Smooth muscle cell (in vitro differentiated cells): ENCODE measurements around the gene IRF9. TPM values are rescaled to one million over a fixed set of nuclear protein-coding genes. Genes with fewer than 3 reads are reported as not detected.

ENCODE experiments used
- DNase-seq: peaks from one replicate; lab custom pipeline; 2025; ENCODE audit not compliant: unreplicated experiment; lab: John Stamatoyannopoulos, UW
- H2AFZ ChIP-seq: fragments of 200-600 bp; sonication (generic); 2 replicates; pipeline ENCODE4 v1.6.0; 2016; ENCODE audit warnings: antibody characterized with exemption, low read depth, mild to moderate bottlenecking
- H3F3A ChIP-seq: fragments of 200-600 bp; sonication (generic); 2 replicates; pipeline ENCODE4 v1.6.0; 2017; ENCODE audit warnings: antibody characterized with exemption, low read depth
- H3K27ac ChIP-seq: fragments of 200-600 bp; sonication (generic); 2 replicates; pipeline ENCODE4 v1.5.1; 2016; ENCODE audit warnings: low read depth, mild to moderate bottlenecking
- H3K27me3 ChIP-seq: fragments of 200-600 bp; sonication (generic); 2 replicates; pipeline ENCODE4 v1.6.1; 2016; ENCODE audit warnings: low read depth, mild to moderate bottlenecking
- H3K36me3 ChIP-seq: fragments of 200-600 bp; sonication (generic); 2 replicates; pipeline ENCODE4 v1.5.1; 2016; ENCODE audit warnings: low read depth
- H3K4me1 ChIP-seq: fragments of 200-600 bp; sonication (generic); 2 replicates; pipeline ENCODE4 v1.5.1; 2016; ENCODE audit warnings: low read depth
- H3K4me2 ChIP-seq: fragments of 200-600 bp; sonication (generic); 2 replicates; pipeline ENCODE4 v1.6.0; 2016; ENCODE audit warnings: mild to moderate bottlenecking
- H3K4me3 ChIP-seq: fragments of 200-600 bp; sonication (generic); 2 replicates; pipeline ENCODE4 v1.5.1; 2016; ENCODE audit warnings: mild to moderate bottlenecking
- H3K79me2 ChIP-seq: fragments of 200-600 bp; sonication (generic); 2 replicates; pipeline ENCODE4 v1.6.0; 2016; ENCODE audit warnings: low read depth, mild to moderate bottlenecking
- H3K9ac ChIP-seq: fragments of 200-600 bp; sonication (generic); 2 replicates; pipeline ENCODE4 v1.6.0; 2016; ENCODE audit warnings: low read depth
- H3K9me3 ChIP-seq: fragments of 200-600 bp; sonication (generic); replicated peaks from 2 replicates; pipeline ENCODE4 v1.5.1; 2016; ENCODE audit warnings: low read depth
- H4K20me1 ChIP-seq: fragments of 200-600 bp; sonication (generic); 2 replicates; pipeline ENCODE4 v1.6.0; 2016; ENCODE audit warnings: low read depth
- CTCF ChIP-seq: fragments of 200-600 bp; sonication (generic); IDR thresholded peaks from 2 replicates; pipeline ENCODE4 v1.5.1; 2017; ENCODE audit warnings: borderline replicate concordance, mild to moderate bottlenecking, antibody characterized with exemption; ENCODE audit not compliant: insufficient read depth, poor library complexity, severe bottlenecking
- whole genome bisulfite sequencing: methylation state at CpG from one replicate; pipeline ENCODE4 v1.1.7; 2016; ENCODE audit warnings: low lambda C conversion rate; 5-methylcytosine and 5-hydroxymethylcytosine counted together
- polyA plus RNA-seq: library from polyadenylated mRNA; unstranded; fragments of >200 nt; fragmentation: Nextera tagmentation; extraction: Ambion mirVana; gene quantifications from 2 replicates; pipeline ENCODE4 v1.2.1, GENCODE V29; 2016
- total RNA-seq: library from RNA; depleted of rRNA; stranded (reverse); fragments of >200 nt; gene quantifications from 2 replicates; pipeline ENCODE4 v1.2.3, GENCODE V29; 2014

Gene IRF9
- total and polyA plus RNA-seq, 2 experiments from 2014 or later: 42.0 to 42.7 TPM

- no peak for DNase-seq
- H3K79me2 ChIP-seq: no peaks in the 10 kb centered on the region
- no peak for TF ChIP-seq CTCF
- H3K27me3 ChIP-seq: no peaks in the 10 kb centered on the region
- H3K4me2 ChIP-seq: no peak overlapping the region
- H3K36me3 ChIP-seq: no peaks in the 10 kb centered on the region
- H2AFZ ChIP-seq: no peak overlapping the region
- no peaks in the 10 kb centered on the region for H3K9me3 ChIP-seq
- H3K27ac ChIP-seq: no peak overlapping the region
- H3K4me1 ChIP-seq: no peaks in the 10 kb centered on the region
- no peak overlapping the region for H3K9ac ChIP-seq
- H3F3A ChIP-seq: no peaks in the 10 kb centered on the region
- H3K4me3 ChIP-seq: no peak overlapping the region
- no peaks in the 10 kb centered on the region for H4K20me1 ChIP-seq
- WGBS: 76% methylated on average over 2 of the region's 2 CpGs
Observed at GRCh38 chr14:24127673-24128072, 33.4 kb upstream of the IRF9 start.

- no peaks in the 10 kb centered on the region for H3K27me3 ChIP-seq
- H3K4me1 ChIP-seq: no peaks in the 10 kb centered on the region
- H3K4me3 ChIP-seq: no peak overlapping the region
- H4K20me1 ChIP-seq: no peaks in the 10 kb centered on the region
- TF ChIP-seq CTCF: no peak
- no peaks in the 10 kb centered on the region for H3F3A ChIP-seq
- no peak overlapping the region for H2AFZ ChIP-seq
- H3K79me2 ChIP-seq: no peaks in the 10 kb centered on the region
- H3K9ac ChIP-seq: no peak overlapping the region
- no peaks in the 10 kb centered on the region for H3K36me3 ChIP-seq
- no peak overlapping the region for H3K27ac ChIP-seq
- H3K4me2 ChIP-seq: no peak overlapping the region
- DNase-seq: no peak
- 88% methylated on average over 8 of the region's 8 CpGs for WGBS
- H3K9me3 ChIP-seq: no peaks in the 10 kb centered on the region
Observed at GRCh38 chr14:24129410-24129998, 31.6 kb upstream of the IRF9 start.

DNA sequence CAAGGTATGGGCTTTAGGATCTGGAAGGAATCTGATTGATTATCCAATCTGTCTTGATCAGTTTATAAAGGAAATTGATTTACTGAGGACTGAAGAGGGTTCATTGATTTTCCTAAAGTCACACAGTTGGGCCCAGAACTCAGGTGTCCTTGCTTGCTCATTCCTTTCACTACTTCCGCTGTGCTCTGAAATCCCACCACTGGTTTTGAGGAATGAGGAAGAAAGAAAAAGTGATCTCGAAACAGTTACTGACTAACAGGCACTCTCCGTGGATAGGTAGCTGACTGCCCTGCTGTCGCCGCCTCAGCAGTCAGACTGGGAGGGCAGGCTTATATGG lies 30.7 kb upstream of the IRF9 start, which contains the start of gene FITM1:
Gene FITM1, plus strand, starts transcription at position 280 of the 337 bp plus-strand sequence. CDS start 905 bp downstream, outside the sequence.
- H3K4me3 ChIP-seq: no peak within 1 kb of the TSS
- WGBS: 84% methylated on average over 5 of the region's 5 CpGs
- no peak for TF ChIP-seq CTCF

GRCh38 chr14:24130717-24131548 lies 30.1 kb upstream of the IRF9 start:
- Histone ChIP-seq H3K4me3 (no peak overlapping the region), H3K4me2 (no peak overlapping the region), H3K9me3 (no peaks in the 10 kb centered on the region), H3K9ac (no peak overlapping the region), H3K4me1 (peaks cover 4% of the 10 kb centered on the region), H3K79me2 (no peaks in the 10 kb centered on the region), H3K27ac (no peak overlapping the region), H2AFZ (no peak overlapping the region), H3K36me3 (no peaks in the 10 kb centered on the region), H3F3A (no peaks in the 10 kb centered on the region), H3K27me3 (no peaks in the 10 kb centered on the region), H4K20me1 (no peaks in the 10 kb centered on the region)
- 77% methylated on average over 5 of the region's 7 CpGs for WGBS
- DNase-seq: no peak
- TF ChIP-seq CTCF: no peak

More for the DNA sequence above, 30.7 kb upstream of the IRF9 start, which contains the start of gene FITM1:
- Histone ChIP-seq H3K9ac (no peak within 1 kb of the TSS), H4K20me1 (no peaks in the 10 kb centered on the region), H2AFZ (no peak within 1 kb of the TSS), H3K27ac (no peak within 1 kb of the TSS), H3K4me1 (peaks cover 2% of the 10 kb centered on the region), H3K4me2 (no peak within 1 kb of the TSS), H3K79me2 (no peaks in the 10 kb centered on the region), H3K36me3 (no peaks in the 10 kb centered on the region), H3K27me3 (no peaks in the 10 kb centered on the region), H3F3A (no peaks in the 10 kb centered on the region), H3K9me3 (no peaks in the 10 kb centered on the region)
- DNase-seq: no peak
